ENCODE results near the gene FOXP1. TPM values are rescaled to one million over a fixed set of nuclear protein-coding genes. Genes with fewer than 3 reads are reported as not detected.
A peak's percentile ranks its signal among the peaks of the same experiment; 100 is the strongest.

FOXP1 gene
- total and polyA plus RNA-seq, 2 of the 13 experiments (the other 11 are each of a cell fraction or from before 2014, with no cell fraction given): 40.4 to 59.0 TPM

- TF ChIP-seq SOX13 (IDR thresholded peaks at IDR 0.05): peak; percentile 55; the same call in 1 of the 2 replicates
- peak in 1 of 2 experiments; percentile 86; a peak in 2 of 4 replicates for TF ChIP-seq SOX13 (CRISPR knock-in tag; conservative IDR thresholded peaks at IDR 0.05 in 1 of 2, IDR thresholded peaks at IDR 0.05 in 1 of 2)
- 0 out of 2 replicates have a peak, but pooled peaks have one; percentile 49 for TF ChIP-seq ZNF124 (CRISPR knock-in tag; IDR thresholded peaks at IDR 0.05)
- 0 out of 2 replicates have a peak, but pooled peaks have one; percentile 36 for TF ChIP-seq TARDBP (CRISPR knock-in tag; IDR thresholded peaks at IDR 0.05)
- TF ChIP-seq TBX3 (IDR thresholded peaks at IDR 0.05; ENCODE audit: borderline replicate concordance): peak; percentile 62; the same call in 1 of the 2 replicates
- TF ChIP-seq DZIP1 (CRISPR knock-in tag; IDR thresholded peaks at IDR 0.05): no peak
- TF ChIP-seq FOXA1 (IDR thresholded peaks at IDR 0.05): no peak
- TF ChIP-seq FOXA1 (CRISPR knock-in tag; IDR thresholded peaks at IDR 0.05): peak; percentile 59
- 0 out of 2 replicates have a peak, but pooled peaks have one; percentile 52 for TF ChIP-seq MEIS1 (CRISPR knock-in tag; IDR thresholded peaks at IDR 0.05; ENCODE audit: borderline replicate concordance)
- TF ChIP-seq ZNF652 (CRISPR knock-in tag; IDR thresholded peaks at IDR 0.05; ENCODE audit: borderline replicate concordance, low read depth): peak; percentile 25; the same call in 1 of the 2 replicates
- no peak for TF ChIP-seq MAZ (IDR thresholded peaks at IDR 0.05; ENCODE audit: borderline replicate concordance, low read depth, low read length)
- TF ChIP-seq MAZ (CRISPR knock-in tag; IDR thresholded peaks at IDR 0.05; ENCODE audit: low read depth): no peak
- TF ChIP-seq SAP130 (CRISPR knock-in tag; IDR thresholded peaks at IDR 0.05; ENCODE audit: low read depth): peak; percentile 64
- TF ChIP-seq ZEB1 (IDR thresholded peaks at IDR 0.05; ENCODE audit: insufficient replicate concordance, low read depth): peak; percentile 40
- TF ChIP-seq JUNB (CRISPR knock-in tag; IDR thresholded peaks at IDR 0.05; ENCODE audit: borderline replicate concordance): 0 out of 2 replicates have a peak, but pooled peaks have one; percentile 26
- peak; percentile 47; the same call in 1 of the 2 replicates for TF ChIP-seq THAP11 (CRISPR knock-in tag; IDR thresholded peaks at IDR 0.05)
- TF ChIP-seq ATF2 (CRISPR knock-in tag; IDR thresholded peaks at IDR 0.05): 0 out of 2 replicates have a peak, but pooled peaks have one; percentile 34
- no peak for TF ChIP-seq SOX6 (IDR thresholded peaks at IDR 0.05)
- peak; percentile 91 for TF ChIP-seq SOX6 (CRISPR knock-in tag; IDR thresholded peaks at IDR 0.05)
- no peak for TF ChIP-seq ZNF550 (CRISPR knock-in tag; IDR thresholded peaks at IDR 0.05; ENCODE audit: borderline replicate concordance)
- peak; percentile 73 for TF ChIP-seq SKIL (CRISPR knock-in tag; IDR thresholded peaks at IDR 0.05; ENCODE audit: borderline replicate concordance)
- TF ChIP-seq SOX5 (CRISPR knock-in tag; IDR thresholded peaks at IDR 0.05; ENCODE audit: borderline replicate concordance): peak; percentile 78; the same call in 1 of the 2 replicates
- TF ChIP-seq ZKSCAN8 (CRISPR knock-in tag; IDR thresholded peaks at IDR 0.05; ENCODE audit: borderline replicate concordance): peak; percentile 50; the same call in 1 of the 2 replicates
- TF ChIP-seq MIXL1 (CRISPR knock-in tag; IDR thresholded peaks at IDR 0.05): peak; percentile 93
- TF ChIP-seq ZNF580 (CRISPR knock-in tag; IDR thresholded peaks at IDR 0.05; ENCODE audit: borderline replicate concordance, low read depth): no peak
Measured at GRCh38 chr3:71088019-71088708, 495.4 kb downstream of the FOXP1 start (continued).
